ENCODE data around the gene UBE2QL1. TPM values are rescaled to one million over a fixed set of nuclear protein-coding genes. Genes with fewer than 3 reads are reported as not detected.

UBE2QL1 gene
- total and polyA plus RNA-seq, 2 of the 8 experiments (the other 6 are each of a cell fraction or from before 2014, with no cell fraction given) = 0.43 to 0.65 TPM

GRCh38 chr5:6510973-6511372, 62.3 kb downstream of the UBE2QL1 start:
- Histone ChIP-seq H2BK120ac (replicated peaks; ENCODE audit: low read depth, low read length) (no peak overlapping the region), H3K9me3 (ENCODE audit: insufficient read depth in 2 of 2, low read depth in 1 of 2, low read length in 1 of 2) (no peaks in the 10 kb centered on the region), H4K20me1 (replicated peaks in 1 of 2; ENCODE audit: control insufficient read depth in 1 of 2, insufficient read depth in 2 of 2, low read length in 2 of 2) (no peaks in the 10 kb centered on the region), H2AK5ac (ENCODE audit: low read depth, low read length) (no peak overlapping the region), H3K36me3 (ENCODE audit: control insufficient read depth in 2 of 4, insufficient read depth in 4 of 4, low read length in 3 of 4) (no peaks in the 10 kb centered on the region), H3K4me2 (ENCODE audit: insufficient read depth in 1 of 2, low read depth in 2 of 2, low read length in 2 of 2) (no peak overlapping the region), H2BK5ac (ENCODE audit: low read depth, low read length) (no peak overlapping the region), H3K79me2 (ENCODE audit: control insufficient read depth in 1 of 2, insufficient read depth in 2 of 2, low read length in 2 of 2) (no peaks in the 10 kb centered on the region), H4K91ac (replicated peaks; ENCODE audit: insufficient read length, low read length) (no peak overlapping the region), H3K23me2 (ENCODE audit: low read depth, low read length) (no peaks in the 10 kb centered on the region), H3K4ac (replicated peaks; ENCODE audit: insufficient read length, low read depth, low read length) (no peak overlapping the region), H2BK20ac (ENCODE audit: low read length) (no peak overlapping the region), H3K23ac (ENCODE audit: insufficient read length) (no peak overlapping the region), H3K27ac (ENCODE audit: low read depth, low read length) (no peak overlapping the region), H2AFZ (ENCODE audit: low read length) (no peak overlapping the region), H3K27me3 (replicated peaks in 1 of 4; ENCODE audit: control insufficient read depth in 3 of 4, extremely low read depth in 1 of 4, insufficient read depth in 3 of 4, low read length in 3 of 4) (no peaks in the 10 kb centered on the region), H3K4me1 (replicated peaks in 1 of 4; ENCODE audit: control insufficient read depth in 3 of 4, insufficient read depth in 4 of 4, low read length in 3 of 4) (no peaks in the 10 kb centered on the region), H2BK12ac (ENCODE audit: low read depth, low read length) (no peak overlapping the region), H3K18ac (ENCODE audit: extremely low read depth, low read length) (no peak overlapping the region), H3K9ac (replicated peaks in 1 of 4; ENCODE audit: extremely low read depth in 1 of 4, low read depth in 3 of 4, low read length in 3 of 4) (no peak overlapping the region), H3K14ac (ENCODE audit: insufficient read length) (no peak overlapping the region), H2BK15ac (ENCODE audit: low read length) (no peak overlapping the region), H3K79me1 (ENCODE audit: low read depth, low read length) (no peaks in the 10 kb centered on the region), H3K56ac (replicated peaks; ENCODE audit: insufficient read length, low read depth, low read length) (no peak overlapping the region), H4K8ac (ENCODE audit: extremely low read depth, insufficient read depth, low read length) (no peak overlapping the region), H4K5ac (ENCODE audit: insufficient read length, low read depth, low read length) (no peak overlapping the region), H3K4me3 (ENCODE audit: extremely low read depth in 1 of 4, insufficient read depth in 2 of 4, low read depth in 3 of 4, low read length in 4 of 4) (no peak overlapping the region)
- POLR2A ChIA-PET (ENCODE audit: partially characterized antibody) = no interaction called here
- TF ChIP-seq TBP (IDR thresholded peaks at IDR 0.05; ENCODE audit: low read depth, low read length) = no peak
- no peak for TF ChIP-seq POLR2A (IDR thresholded peaks at IDR 0.05; ENCODE audit: control extremely low read depth in 1 of 2, low read depth in 2 of 2, low read length in 2 of 2)
- no peak for TF ChIP-seq BACH1 (IDR thresholded peaks at IDR 0.05; ENCODE audit: low read length)
- no peak for TF ChIP-seq SIX5 (IDR thresholded peaks at IDR 0.05; ENCODE audit: low read depth, low read length)
- TF ChIP-seq CBX8 (IDR thresholded peaks at IDR 0.05; ENCODE audit: borderline replicate concordance, low read depth, low read length) = no peak
- TF ChIP-seq CREB1 (IDR thresholded peaks at IDR 0.05) = no peak
- TF ChIP-seq TAF7 (optimal IDR thresholded peaks at IDR 0.05; ENCODE audit: borderline replicate concordance, low read depth, low read length) = no peak
- TF ChIP-seq JUN (IDR thresholded peaks at IDR 0.05; ENCODE audit: low read depth, low read length) = no peak
- no peak for TF ChIP-seq MAFK (IDR thresholded peaks at IDR 0.05; ENCODE audit: low read depth, low read length)
- TF ChIP-seq FOSL1 (IDR thresholded peaks at IDR 0.05; ENCODE audit: insufficient read depth, low read depth, low read length) = no peak
- TF ChIP-seq POLR2AphosphoS5 (IDR thresholded peaks at IDR 0.05; ENCODE audit: low read depth, low read length) = no peak
- TF ChIP-seq SP1 (IDR thresholded peaks at IDR 0.05; ENCODE audit: low read depth, low read length) = no peak
- CTCF ChIA-PET (ENCODE audit: partially characterized antibody) = no interaction called here
- FAIRE-seq (no peak), DNase-seq (ENCODE audit: low read depth in 1 of 2, low spot score in 2 of 2) (no peak)
- WGBS, 2 experiments (ENCODE audit: extremely low coverage in 1 of 2, insufficient coverage in 1 of 2, insufficient read length in 1 of 2, insufficient replicate concordance in 2 of 2, low coverage in 1 of 2, low lambda C conversion rate in 2 of 2, missing lambda C conversion rate in 1 of 2) = 92% methylated on average over 4 of the region's 4 CpGs; no CpG with 5 or more reads in 1 of the 2 experiments

Data from H1 (cell line).